Right cardiac atrium (tissue), 5 donors: ENCODE results near the gene SPATA31C1. TPM values are rescaled to one million over a fixed set of nuclear protein-coding genes. Genes with fewer than 3 reads are reported as not detected.
"Not testable (repeated sequence)": the region's sequence is repeated elsewhere in the genome, so short reads cannot be mapped to it uniquely, and the experiment has no call there.

Experiments used
- ATAC-seq, 2 donors: fragments of 200-7000 bp; cut with Tn5 transposase; one replicate each; pipeline versions ENCODE4 v1.8.0 to v1.9.1; 2020; ENCODE audit warnings: moderate library complexity in 2 of 2, mild to moderate bottlenecking in 1 of 2
- DNase-seq, 3 donors: peaks; one replicate each; pipeline ENCODE4 v3.0.0-alpha.2; 2020
- H3K27ac ChIP-seq: one replicate; pipeline ENCODE4 v1.5.1; 2013; ENCODE audit warnings: mild to moderate bottlenecking, low read length, control low read depth, moderate library complexity
- H3K27me3 ChIP-seq: one replicate; pipeline ENCODE4 v1.6.1; 2013; ENCODE audit not compliant: control insufficient read depth, insufficient read depth
- H3K4me1 ChIP-seq: one replicate; pipeline ENCODE4 v1.6.1; 2013; ENCODE audit warnings: low read length; ENCODE audit not compliant: control insufficient read depth, insufficient read depth
- H3K4me3 ChIP-seq: one replicate; pipeline ENCODE4 v1.5.1; 2013; ENCODE audit warnings: low read length, control low read depth
- H3K9me3 ChIP-seq: one replicate; pipeline ENCODE4 v1.6.1; 2013; ENCODE audit warnings: low read length; ENCODE audit not compliant: control insufficient read depth
- WGBS: extraction: QIAGEN DNeasy Blood & Tissue Kit; methylation state at CpG from one replicate; pipeline ENCODE4 v1.1.7; 2013; 5-methylcytosine and 5-hydroxymethylcytosine counted together
- intact Hi-C, 4 donors: fragments of 100-400 bp; cut with DNase I; formaldehyde crosslinking; loops; one replicate each; pipeline versions ENCODE4 v1.11.0 to v1.14.0; 2022 to 2023
- polyA plus RNA-seq: library from polyadenylated mRNA; stranded (reverse); fragments of 200-250 nt; gene quantifications from one replicate; pipeline ENCODE4 v1.2.3, GENCODE V29; 2013
- total RNA-seq, 4 donors: library from RNA; stranded (reverse); fragmentation: NEBNext Ultra II Directional; extraction: Animal tissue kit (Norgen Biotek cat#: 25700); gene quantifications; one replicate each; pipeline ENCODE4 v1.2.1, GENCODE V29; 2021
- donor health status: healthy with polysubstance abuse.
- donor health status: DM: no; HTN: yes; CAD: no.
- donor health status: DM: no; HTN: no; CAD: no.
- donor health status: DM: no; HTN: yes; CAD: no; lungs with severe emphysema.
- donor health status: DM: yes; HTN: yes; CAD: no.

The SPATA31C1 gene
- total and polyA plus RNA-seq, 5 donors, result not detected

DNA sequence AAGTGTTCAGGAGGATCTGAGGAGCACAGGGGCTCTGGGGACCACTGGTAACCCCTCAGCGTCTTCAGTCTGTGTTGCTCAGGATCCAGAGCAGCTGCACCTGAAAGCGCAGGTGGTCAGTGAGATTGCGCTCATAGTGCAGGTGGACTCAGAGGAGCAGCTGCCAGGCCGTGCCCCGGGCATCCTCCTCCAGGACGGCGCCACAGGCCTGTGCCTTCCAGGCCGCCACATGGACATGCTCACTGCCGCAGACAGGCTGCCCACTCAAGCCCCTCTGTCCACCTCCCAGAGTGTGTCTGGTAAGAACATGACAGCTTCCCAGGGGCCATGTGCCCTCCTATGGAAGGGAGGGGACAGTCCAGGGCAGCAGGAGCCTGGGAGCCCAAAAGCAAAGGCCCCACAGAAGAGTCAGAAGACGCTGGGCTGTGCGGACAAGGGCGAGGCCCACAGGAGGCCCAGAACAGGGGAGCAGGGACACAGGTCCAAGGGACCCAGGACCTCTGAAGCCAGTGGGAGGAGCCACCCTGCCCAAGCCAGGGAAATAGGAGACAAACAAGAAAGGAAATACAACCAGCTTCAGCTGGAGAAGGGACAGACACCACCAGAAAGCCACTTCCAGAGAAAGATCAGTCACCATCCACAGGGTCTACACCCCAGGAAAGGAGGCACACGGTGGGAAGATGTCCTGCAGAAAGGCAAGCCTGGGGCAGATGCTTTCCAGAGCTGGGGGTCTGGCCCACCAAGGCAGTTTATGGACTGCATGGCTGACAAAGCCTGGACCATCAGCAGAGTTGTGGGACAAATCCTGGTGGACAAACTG, 29.9 kb upstream of the SPATA31C1 start:
- Histone ChIP-seq H3K27ac (no peak overlapping the region), H3K9me3 (no peaks in the 10 kb centered on the region), H3K27me3 (no peaks in the 10 kb centered on the region), H3K4me3 (no peak overlapping the region), H3K4me1 (no peaks in the 10 kb centered on the region)
- DNase-seq, result no peak
- ATAC-seq, result no peak
- intact Hi-C loops, result no loop called here
- 89% methylated on average over 13 of the region's 13 CpGs for WGBS

DNA sequence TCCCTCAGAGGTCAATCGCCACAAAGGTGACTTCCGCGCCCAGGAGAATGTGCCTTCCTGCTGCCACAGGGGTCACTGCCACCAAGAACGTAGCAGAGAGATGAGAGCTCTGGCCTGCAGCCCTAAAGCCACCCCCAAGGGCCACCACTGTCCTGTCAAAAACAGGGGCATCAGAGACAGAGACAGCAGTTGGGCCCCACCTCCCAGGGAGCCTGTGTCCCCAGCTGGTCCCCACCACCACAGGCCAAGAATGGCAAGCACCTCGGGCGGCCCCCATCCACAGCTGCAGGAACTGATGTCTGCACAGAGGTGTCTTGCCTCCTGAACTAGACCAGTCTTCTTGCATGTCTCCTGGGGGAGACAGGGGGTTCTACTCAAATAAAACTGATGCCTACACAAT, 29.3 kb upstream of the SPATA31C1 start:
- no peaks in the 10 kb centered on the region for H3K9me3 ChIP-seq
- H3K4me3 ChIP-seq, result no peak overlapping the region
- intact Hi-C loops, result no loop called here
- WGBS, result 71% methylated on average over 6 of the region's 6 CpGs
- H3K27ac ChIP-seq, result no peak overlapping the region
- no peaks in the 10 kb centered on the region for H3K27me3 ChIP-seq
- ATAC-seq (no peak), DNase-seq (no peak)
- H3K4me1 ChIP-seq, result no peaks in the 10 kb centered on the region

DNA sequence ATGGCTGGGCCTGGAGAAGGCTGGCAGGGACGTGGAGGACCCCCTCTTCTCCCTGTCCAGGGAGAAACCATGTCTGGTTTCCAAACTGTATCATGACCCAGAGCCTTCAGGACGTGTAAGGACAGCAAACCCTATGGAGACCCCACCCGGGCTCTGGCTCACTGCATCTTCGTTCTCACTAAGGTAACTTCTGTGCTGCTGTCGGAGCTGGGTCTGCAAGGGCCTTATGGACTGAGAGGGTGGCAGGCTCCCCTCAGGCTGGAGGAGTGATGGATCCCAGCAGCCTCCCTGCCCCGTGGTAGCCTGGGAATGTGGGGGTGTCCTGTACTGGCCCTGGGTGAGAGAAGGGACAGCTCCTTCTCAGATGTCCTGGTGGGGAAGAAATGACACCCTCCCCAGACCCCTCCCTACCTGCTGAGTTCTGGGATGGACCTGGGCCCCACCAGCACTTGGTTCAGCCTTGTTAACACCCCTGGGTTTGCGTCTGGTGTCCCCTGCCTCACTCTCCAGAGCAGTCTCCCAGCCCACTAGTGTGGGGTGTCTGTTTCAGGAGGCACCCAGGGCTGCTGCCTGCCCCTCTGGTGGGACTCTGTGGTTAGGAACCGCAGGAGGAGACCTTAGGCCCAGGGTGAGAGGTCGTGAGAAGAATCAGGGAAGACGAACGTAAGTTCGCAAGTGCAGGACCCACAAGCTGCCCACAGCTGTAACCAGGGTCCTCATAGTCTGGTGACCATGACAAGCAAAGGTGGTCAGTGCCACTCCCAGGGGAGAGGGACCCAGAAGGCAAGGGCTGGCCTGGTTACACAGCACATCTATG, 28.5 kb upstream of the SPATA31C1 start:
- WGBS, result 89% methylated on average over 12 of the region's 12 CpGs
- no peaks in the 10 kb centered on the region for H3K27me3 ChIP-seq
- H3K27ac ChIP-seq, result no peak overlapping the region
- no peaks in the 10 kb centered on the region for H3K9me3 ChIP-seq
- ATAC-seq, result no peak
- no peaks in the 10 kb centered on the region for H3K4me1 ChIP-seq
- no peak overlapping the region for H3K4me3 ChIP-seq
- no peak for DNase-seq
- intact Hi-C loops, result no loop called here

GRCh38 chr9:87889882-87890252, 27.9 kb upstream of the SPATA31C1 start:
- Histone ChIP-seq H3K27me3 (no peaks in the 10 kb centered on the region), H3K4me1 (no peaks in the 10 kb centered on the region), H3K4me3 (no peak overlapping the region), H3K9me3 (no peaks in the 10 kb centered on the region), H3K27ac (no peak overlapping the region)
- WGBS, result 95% methylated on average over 4 of the region's 4 CpGs
- no peak for ATAC-seq
- intact Hi-C loops, result no loop called here
- no peak for DNase-seq

DNA sequence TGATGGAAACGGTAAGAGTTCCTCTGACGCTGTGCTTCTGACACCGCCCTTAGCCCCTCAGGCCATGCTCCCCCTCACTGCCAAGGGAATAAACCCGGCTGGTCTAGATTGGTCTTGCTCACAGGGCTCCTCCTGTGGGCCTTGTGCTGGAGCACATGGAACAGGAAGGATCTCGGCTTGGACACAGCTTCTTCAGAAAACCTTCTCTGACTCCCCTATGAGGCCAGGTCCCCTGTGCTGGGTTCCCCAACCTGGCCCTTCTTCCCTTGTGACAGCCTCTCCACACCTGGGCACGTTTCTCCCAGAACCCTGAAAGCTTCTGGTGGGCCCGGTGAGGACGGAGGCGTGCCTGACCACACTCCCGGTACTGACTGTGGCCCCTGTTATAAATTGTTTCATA, 26.9 kb upstream of the SPATA31C1 start:
- intact Hi-C loops, result no loop called here
- no peak overlapping the region for H3K27ac ChIP-seq
- DNase-seq, result no peak
- no peaks in the 10 kb centered on the region for H3K27me3 ChIP-seq
- H3K9me3 ChIP-seq, result no peaks in the 10 kb centered on the region
- WGBS, result 83% methylated on average over 10 of the region's 10 CpGs
- no peak overlapping the region for H3K4me3 ChIP-seq
- ATAC-seq, result no peak
- H3K4me1 ChIP-seq, result no peaks in the 10 kb centered on the region

DNA sequence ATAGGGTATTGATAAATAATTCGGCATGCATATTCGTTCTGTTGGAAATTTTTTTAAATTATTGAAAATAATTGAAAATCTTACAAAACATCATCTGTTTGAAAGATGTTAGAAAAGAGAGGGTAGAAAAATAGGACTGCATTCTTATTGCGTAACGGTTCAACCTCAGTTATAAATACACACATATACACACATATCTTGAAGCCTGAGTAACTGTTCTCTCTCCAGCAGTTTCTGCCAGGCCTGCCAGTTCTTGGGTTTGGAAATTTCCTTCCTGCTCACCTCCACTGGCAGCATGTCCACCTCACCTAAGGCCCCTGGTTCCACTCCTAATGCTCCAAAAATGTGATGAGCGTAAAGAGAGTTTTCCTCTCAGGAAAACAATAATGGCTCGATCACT, 26.0 kb upstream of the SPATA31C1 start:
- DNase-seq (no peak), ATAC-seq (no peak)
- no peak overlapping the region for H3K4me3 ChIP-seq
- H3K27ac ChIP-seq, result no peak overlapping the region
- WGBS, result 94% methylated on average over 6 of the region's 6 CpGs
- H3K9me3 ChIP-seq, result no peaks in the 10 kb centered on the region
- H3K27me3 ChIP-seq, result no peaks in the 10 kb centered on the region
- intact Hi-C loops, result no loop called here
- no peaks in the 10 kb centered on the region for H3K4me1 ChIP-seq

- Histone ChIP-seq H3K9me3 (no peaks in the 10 kb centered on the region), H3K27me3 (no peaks in the 10 kb centered on the region), H3K4me1 (no peaks in the 10 kb centered on the region), H3K4me3 (no peak overlapping the region), H3K27ac (no peak overlapping the region)
- 87% methylated on average over 4 of the region's 4 CpGs for WGBS
- intact Hi-C loops, result no loop called here
- ATAC-seq (no peak), DNase-seq (no peak)
Observed at GRCh38 chr9:87892956-87893355, 24.8 kb upstream of the SPATA31C1 start.

DNA sequence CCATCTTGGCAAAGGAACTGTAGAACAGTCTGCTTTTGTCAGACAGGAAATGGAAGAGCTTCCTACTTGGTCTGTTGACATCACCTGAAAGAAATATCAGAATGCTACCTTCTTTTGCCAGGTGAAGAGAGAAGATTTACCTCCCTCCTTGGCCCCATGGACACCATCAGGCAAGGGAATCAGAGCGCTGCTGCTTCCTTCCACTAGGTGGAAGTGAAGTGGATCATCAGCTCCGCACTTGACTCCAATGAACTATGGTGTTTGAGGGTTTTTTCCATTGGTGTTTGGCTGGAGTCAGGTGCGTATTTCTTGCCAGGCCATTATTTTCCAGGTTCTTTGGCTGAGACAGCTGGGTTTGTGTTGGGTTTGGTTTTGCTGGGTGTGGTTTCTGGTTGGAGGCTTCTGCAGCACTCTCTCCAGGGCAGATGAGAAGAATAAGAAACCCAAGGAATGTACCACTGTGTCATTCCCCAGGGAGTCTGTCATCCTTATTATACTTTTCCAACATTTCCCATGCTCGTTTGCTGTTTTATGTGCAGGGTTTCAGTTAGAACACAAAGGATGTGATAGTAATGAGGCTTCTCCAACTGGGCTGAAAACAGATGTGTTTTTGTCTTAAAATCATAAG, 22.6 kb upstream of the SPATA31C1 start:
- no peak overlapping the region for H3K27ac ChIP-seq
- WGBS, result 73% methylated on average over 4 of the region's 4 CpGs
- no peak for DNase-seq

GRCh38 chr9:87896891-87897290, 20.9 kb upstream of the SPATA31C1 start:
- Histone ChIP-seq H3K27ac (no peak overlapping the region), H3K4me3 (no peak overlapping the region), H3K4me1 (no peaks in the 10 kb centered on the region), H3K27me3 (no peaks in the 10 kb centered on the region), H3K9me3 (no peaks in the 10 kb centered on the region)
- ATAC-seq, result no peak
- intact Hi-C loops, result no loop called here
- DNase-seq, result no peak

More for the DNA sequence above, 22.6 kb upstream of the SPATA31C1 start:
- no peak for ATAC-seq
- Histone ChIP-seq H3K4me1 (no peaks in the 10 kb centered on the region), H3K9me3 (no peaks in the 10 kb centered on the region), H3K27me3 (no peaks in the 10 kb centered on the region), H3K4me3 (no peak overlapping the region)
- intact Hi-C loops, result no loop called here

DNA sequence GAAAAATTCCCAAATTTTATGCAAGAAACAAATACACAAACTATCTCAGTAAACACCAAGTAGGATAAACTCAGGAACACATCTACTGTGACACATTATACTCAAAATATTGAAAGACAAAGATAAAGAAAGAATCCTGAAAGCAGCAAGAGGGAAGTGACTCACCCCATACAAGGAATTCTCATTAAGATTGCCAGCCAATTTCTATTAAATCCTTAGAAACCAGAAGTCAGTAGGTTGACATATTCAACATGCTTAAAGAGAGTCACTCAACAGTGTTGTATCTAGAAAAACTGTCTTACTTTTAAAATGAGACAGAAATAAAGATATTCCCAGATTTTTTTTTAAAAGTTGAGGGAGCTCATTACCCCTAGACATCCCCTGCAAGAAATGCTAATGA, 19.6 kb upstream of the SPATA31C1 start:
- no peak overlapping the region for H3K27ac ChIP-seq
- no peaks in the 10 kb centered on the region for H3K9me3 ChIP-seq
- no peak for DNase-seq
- H3K4me1 ChIP-seq, result no peaks in the 10 kb centered on the region
- H3K4me3 ChIP-seq, result no peak overlapping the region
- no peaks in the 10 kb centered on the region for H3K27me3 ChIP-seq
- intact Hi-C loops, result no loop called here
- no peak for ATAC-seq

DNA sequence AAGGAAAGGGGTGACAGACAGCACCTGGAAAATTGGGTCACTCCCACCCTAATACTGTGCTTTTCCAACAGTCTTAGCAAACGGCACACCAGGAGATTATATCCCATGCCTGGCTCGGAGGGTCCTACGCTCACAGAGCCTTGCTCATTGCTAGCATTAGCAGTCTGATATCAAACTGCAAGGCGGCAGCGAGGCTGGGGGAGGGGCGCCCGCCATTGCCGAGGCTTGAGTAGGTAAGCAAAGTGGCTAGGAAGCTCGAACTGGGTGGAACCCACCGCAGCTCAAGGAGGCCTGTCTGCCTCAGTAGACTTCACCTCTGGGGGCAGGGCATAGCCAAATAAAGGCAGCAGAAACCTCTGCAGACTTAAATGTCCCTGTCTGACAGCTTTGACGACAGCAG, 15.4 kb upstream of the SPATA31C1 start:
- H3K4me1 ChIP-seq, H3K9me3 ChIP-seq, intact Hi-C loops: not testable (repeated sequence)

More for the DNA sequence above, 15.4 kb upstream of the SPATA31C1 start:
- H3K27me3 ChIP-seq, H3K4me3 ChIP-seq, H3K27ac ChIP-seq, DNase-seq, ATAC-seq: not testable (repeated sequence)
- 95% methylated on average over 11 of the region's 11 CpGs for WGBS
